Fibroblast of the conjunctiva (primary cell): ENCODE measurements around the gene CNPY1.

Experiments
- DNase-seq: peaks from one replicate; pipeline ENCODE4 v3.0.0-alpha.2; 2010; ENCODE audit warnings: low read depth

The CNPY1 gene

DNA sequence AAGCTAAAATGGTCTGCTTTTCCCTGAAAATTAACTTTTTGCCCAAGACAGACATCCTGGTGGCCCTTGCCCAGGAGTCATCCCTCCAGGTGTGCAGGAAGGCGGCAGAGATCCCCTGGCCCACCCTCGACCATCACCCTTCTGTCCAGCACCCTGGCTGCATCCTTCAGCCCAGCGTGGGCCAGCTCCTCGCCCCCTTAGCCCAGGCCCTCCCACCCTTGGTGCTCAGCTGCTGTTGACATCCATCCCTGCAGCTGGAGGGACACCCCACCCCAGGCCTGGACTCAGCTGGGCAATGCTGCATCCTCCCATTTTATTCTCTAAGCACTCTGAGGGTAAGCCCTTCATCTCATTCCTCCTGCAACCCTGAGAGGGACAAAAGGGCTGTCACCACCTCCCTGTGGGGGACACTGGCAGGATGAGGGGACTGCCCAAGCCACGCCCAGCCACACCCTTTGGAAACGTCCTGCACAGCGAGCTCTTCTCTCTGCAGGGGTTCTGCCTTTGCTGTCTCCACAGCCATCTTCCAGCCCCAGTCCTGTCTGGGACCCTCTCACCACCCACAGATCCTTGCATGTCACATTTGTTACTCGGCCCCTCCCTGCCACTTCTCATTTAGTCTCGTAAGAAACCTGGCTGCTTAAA lies 57.8 kb downstream of the CNPY1 start:
- DNase-seq: no peak

DNA sequence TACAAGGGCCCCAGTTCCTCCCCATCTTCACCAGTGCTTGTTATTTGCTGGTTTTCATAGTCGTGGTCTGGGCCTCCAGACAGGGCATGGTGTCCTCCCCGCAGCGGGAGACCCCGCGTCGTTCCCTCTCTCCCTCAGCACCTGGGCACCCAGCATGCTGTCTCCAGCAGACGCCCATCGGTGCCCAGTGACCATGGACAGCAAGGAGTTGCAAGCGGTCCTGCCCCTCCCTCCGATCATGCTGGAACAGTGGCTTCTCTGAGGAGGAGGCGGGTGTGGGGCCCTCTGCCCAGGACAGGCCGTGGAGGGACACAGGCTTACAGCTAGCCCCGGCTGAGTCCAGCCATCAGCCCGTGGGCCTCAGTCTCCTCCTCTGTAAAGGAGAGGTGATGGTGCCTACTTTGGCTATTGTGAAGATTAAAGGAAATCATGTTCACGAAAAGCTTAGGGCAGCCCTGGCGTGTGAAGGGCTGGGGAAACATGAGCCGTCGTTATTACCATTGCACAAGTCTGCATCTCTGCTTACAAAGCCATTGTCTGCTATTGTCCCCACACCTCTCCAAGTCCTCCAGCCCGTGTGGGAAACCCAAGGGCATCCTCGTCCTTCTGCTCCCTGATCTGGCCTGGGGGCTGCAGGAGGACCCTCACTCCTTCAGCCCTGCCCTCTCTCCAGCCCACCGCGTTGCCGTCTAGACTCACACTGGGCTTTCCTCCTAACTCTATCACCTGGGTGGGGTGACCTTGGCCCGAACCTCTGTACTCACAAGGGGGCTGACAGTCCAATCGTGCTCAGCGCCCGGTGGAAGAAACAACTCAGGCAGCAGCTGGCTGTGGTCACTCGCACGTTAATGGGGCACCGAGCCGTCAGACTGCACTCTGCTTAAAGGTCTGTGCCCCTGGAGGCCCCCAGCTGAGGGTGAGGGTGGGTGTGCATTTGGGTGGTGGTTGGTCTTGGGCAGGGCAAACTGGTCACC lies 58.6 kb downstream of the CNPY1 start:
- DNase-seq: no peak

DNA sequence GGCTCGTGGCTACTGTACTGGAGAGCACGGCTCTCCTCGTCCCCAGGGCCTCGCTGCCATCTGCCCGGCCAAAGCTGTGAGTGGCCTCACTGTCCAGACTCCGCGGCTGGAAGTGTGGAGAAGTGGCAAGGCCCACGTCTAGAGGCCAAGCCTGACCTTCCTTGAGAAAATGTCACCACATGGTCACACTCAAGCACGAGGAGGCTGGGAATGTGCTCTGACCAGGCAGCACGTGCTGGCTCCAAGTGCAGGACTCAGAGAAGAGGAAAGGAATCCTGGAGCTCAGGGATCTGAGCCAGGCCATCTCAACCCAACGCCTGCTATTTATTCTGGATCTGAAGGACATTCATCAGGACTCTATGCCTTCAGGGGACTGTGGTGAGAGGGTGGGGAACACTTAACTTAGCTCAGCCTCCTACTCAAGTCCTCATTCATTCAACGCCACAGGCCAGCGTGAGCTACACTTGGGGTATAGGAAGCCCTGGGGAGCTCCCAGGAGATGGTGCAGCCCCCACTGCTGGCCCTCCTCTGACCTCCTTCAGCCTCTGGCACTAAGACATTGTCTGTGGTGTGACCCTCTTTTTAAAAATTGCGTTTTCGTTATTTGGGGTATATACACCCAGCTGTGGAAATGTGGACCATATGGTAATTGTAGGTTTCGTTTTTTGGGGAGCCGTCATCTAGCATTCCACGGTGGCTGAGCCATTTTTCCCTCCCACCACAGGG lies 59.4 kb downstream of the CNPY1 start:
- DNase-seq: no peak

DNA sequence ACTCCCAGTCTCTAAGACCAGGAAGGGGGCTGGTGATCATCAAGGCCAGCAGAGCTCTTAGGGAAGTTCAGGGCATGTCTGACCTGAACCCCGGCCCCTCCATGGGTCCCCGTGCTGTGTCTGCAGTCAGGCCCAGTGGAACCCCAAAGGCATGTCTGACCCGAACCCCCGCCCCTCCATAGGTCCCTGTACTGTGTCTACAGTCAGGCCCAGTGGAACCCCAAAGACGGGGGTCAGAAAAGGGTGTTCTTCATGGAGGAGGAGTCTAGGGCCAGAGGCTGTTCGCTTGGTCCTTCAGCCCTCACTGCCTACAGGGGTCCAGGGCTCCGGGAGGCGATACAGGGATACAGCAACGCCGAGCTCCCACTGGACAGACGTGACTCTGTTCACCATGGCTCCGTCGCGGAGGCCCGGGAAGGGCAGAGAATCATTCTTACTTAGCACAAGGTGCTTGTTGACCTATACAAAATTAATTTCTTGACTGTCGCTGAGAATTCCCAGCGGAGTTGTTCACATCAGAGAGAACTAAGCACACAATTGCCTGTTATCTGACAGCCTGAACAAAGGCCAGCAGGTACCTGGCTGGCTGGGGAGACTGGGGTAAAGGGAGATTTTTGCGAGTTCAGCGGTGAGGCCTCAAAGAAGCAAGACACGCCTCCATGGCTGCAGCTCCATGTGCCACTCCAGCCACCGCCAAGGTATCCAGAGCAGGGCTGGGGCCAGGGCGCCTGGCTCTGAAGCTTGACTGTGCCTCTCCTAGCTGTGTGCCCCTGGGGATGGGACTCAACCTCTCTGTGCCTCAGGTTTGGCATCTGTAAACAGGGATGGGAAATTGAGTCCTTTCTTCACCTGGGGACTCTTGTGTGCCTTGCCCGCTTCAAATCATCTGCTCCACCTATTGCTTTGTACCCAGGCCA lies 61.6 kb downstream of the CNPY1 start:
- DNase-seq: no peak

DNA sequence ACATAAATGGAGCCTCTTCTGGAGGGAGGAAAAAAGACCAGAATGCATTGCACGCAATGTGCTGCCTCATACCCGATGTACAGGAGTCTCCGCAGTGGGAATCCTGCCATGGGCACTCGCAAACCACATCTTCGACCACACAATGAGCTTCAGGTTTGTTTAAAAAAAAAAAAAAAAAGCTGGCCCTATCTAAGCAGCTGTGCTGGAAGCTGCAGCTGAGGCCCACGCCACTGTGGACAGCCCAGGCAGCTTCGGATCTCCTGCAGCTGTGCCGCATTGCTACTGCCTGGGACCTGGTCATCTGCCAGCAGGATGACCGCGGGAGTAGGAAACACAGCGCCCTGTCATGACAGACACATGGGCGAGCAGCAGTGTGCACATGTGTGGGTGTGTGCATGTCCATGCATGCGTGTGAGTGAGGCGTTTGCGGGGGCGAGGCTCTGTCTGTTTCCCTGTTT lies 62.5 kb downstream of the CNPY1 start:
- no peak for DNase-seq

DNA sequence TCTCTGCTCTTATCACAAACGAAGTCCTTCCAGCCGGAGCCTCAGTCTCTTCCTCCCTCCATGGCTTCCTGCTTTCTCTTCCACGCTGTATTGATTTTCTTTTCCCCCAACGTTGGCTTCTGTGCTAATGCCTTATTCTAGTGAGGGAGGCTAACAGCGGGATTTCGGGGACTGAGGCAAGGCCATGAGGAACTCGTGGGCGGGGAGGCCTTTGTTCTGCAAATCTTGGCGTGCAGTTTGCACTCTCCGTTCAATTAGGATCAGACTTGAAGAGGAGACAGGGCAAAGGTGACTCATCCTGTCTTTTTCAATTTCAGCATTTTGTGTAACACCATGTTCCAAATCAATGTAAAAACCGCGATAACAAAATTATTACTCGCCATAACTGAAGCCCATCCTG lies 63.1 kb downstream of the CNPY1 start:
- no peak for DNase-seq

DNA sequence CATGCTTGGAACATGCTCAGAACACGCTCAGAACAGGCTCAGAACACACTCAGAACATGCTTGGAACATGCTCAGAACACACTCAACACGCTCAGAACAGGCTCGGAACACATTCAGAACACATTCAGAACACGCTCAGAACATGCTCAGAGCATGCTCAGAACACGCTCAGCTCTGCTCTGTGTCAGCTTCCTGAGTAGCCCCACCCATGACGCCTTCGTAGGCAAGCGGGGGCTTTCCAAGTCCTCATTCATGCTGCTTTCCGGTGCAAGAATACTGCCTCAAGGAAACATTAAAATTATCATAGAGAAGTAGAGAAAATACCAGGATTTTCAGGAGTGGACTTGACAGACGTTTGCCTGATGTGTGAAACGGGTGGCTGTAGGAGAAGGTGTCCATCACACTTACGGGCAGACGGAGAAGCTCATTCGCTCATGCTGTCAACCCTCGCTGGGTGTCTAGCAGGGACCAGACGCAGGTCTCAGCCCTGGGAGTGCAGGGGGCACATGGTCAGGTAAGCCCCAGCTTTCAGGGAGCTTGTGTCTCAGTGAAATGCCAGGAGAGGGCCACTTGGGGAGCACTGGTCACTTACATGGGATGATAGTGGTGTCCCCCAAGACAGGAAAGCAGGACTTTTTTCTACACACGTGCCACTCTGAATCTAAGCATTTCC lies 63.7 kb downstream of the CNPY1 start:
- no peak for DNase-seq

DNA sequence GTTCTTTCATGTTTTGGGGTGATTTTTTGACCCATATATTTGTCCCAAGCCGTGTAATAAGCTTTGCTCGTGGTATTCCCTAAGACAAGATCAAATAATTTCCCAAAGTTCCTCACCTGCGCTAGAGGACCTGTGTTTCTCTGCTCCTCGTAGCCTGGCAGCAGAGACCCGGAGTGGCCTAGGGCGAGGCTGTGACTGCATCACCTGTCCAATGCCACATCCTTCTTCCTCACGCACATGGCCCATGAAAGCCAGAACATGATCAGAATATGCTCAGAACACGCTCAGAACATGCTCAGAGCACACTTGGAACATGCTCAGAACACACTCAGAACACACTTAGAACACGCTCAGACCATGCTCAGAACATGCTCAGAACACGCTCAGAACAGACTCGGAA lies 64.6 kb downstream of the CNPY1 start:
- DNase-seq: no peak

DNA sequence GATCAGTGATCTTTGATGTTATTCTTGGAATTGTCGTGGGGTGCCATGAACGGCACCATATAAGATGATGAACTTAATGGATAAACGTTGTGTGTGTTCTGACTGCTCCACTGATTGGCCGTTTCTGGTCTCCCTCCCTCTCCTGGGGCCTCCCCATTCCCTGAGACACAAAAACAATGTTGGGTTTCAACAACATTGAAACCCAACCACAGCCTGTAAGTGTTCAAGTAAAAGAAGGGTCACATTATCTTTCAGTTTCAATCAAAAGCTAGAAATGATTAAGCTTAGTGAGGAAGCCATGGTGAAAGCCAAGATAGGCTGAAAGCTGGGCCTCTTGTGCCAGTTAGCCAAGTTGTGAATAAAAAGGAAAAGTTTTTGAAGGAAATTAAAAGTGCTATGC lies 68.9 kb downstream of the CNPY1 start:
- no peak for DNase-seq

DNA sequence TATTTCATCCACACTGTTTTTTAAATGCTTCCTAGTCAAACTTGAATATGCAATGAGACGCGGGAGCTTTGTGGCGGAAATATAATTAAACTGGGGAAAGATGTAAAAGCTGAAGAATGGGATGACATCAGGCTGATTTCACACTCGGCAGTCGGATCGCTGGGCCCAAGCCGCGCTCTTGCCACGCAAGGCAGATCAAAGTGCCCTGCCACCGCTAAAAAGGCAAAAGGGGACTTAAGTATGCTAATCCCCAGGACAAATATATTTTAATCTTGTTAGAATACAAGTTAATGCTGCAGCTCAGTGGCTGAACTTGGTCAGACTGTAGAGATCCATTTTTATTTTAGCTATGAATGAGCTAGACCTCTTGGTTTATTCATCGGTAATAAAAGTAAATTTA lies 74.6 kb downstream of the CNPY1 start:
- no peak for DNase-seq

DNA sequence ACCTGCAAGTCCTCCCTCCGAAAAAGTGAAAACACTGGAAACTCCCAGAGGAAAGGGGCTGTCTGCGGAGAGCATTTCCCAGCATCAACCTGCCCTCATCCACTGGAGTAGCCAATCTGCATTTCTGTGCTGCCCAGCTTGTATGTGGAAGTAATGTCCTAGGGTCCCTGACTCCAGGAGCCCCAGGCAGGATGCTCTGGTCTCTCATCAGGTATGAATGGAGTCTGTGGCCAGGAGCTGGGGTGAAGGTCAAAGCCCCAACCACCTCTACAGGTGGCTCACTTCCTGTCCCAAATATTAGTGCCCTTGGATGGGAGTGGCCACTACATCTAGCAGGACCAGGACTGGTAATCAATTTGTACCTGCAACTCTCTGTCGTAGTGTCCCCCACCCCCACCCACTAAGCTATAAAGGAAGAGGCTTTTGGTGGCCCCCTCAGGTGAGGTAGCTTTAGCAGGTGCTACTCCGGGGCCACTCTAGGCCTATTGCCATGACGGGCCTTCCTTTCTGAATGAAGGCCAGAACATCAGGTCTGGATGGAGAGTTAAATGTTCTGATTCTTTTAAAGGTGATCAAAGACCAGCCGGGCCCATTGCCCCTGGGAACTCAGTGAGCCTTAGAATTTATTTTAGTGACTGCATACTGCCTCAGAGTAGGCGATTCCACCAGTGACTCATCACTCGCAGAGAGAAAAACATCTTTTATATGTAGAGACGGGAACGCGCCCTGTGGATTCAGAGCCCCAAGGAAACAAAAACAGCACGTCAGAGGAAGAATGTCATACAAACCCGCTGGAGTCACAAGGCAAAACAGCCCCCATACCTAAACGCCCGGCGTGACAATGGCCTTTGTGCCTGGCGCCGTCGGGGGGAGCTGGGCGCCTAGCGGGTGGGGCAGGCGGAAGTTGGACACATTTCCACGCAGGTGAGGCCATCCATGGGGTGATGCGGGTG lies 75.4 kb downstream of the CNPY1 start:
- DNase-seq: no peak

DNA sequence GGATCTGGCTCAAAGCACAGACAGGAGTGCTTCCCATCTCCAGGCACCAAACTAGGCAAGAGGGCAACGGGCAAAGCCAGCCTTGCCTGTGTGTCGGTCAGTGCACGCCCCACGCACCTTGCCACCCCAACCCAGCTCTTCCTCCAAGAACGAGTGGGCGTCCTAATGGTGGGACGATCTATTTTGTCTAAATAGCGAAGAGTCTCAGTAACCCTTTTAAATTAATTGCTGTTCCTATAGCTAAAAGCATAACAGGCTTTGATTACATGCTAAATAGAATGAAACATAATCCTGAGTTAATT lies 76.2 kb downstream of the CNPY1 start:
- no peak for DNase-seq

DNA sequence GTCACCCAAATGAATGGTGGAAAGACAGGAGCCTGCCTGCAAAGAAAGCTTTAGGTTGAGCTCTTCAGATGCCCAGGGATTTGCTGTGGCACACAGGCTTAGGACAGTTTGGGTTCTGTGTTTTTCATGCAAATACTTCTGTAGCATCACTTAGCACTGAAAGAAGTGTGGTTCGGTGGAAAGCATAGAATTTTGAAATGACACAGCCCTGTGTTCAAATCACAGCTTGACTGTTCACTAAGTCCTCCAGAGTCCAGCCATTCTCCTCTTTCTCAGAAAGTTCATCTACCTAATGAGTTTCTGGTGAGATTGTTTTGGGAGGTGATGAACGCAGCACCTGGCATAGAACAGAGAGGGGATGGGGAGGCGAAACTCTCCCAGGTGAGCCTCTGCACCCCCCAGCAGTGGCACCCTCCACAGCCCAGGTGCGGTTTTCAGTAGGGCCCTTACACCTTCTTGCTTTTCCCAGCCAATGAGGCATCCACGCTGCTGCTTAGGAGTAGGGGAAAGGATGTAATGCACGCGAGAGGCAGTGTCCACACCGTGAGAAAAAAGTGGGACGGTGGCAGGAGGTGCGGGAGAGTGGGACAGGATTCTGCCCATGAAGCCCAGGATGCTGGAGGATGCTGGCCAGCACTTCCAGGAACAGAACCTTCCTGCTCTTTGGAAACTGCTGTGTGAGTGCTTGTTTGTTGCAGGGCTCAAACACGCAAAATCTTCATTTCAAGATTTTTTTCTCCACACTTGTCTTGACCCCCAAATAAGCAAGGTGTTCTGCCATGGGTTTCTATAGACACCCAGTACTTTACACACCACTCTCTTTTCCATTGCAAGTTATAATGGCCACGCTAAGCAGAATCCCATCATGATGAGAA lies 76.8 kb downstream of the CNPY1 start:
- no peak for DNase-seq

DNA sequence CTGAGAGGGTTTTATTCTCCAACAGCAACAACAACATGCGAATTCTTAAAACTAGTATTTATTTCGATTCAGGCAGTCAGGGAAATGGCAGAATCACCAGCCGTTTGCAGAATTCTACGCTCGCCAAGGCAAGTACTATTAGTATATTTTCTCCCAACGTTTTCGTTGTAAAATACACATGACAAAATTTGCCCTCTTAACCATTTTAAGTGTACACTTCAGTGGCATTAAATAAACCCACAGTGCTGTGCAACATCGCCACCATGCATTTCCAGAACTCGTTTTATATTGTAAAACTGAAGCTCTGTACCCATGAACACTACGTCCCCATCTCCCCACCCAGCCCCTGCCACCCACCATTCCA lies 77.6 kb downstream of the CNPY1 start:
- no peak for DNase-seq

DNA sequence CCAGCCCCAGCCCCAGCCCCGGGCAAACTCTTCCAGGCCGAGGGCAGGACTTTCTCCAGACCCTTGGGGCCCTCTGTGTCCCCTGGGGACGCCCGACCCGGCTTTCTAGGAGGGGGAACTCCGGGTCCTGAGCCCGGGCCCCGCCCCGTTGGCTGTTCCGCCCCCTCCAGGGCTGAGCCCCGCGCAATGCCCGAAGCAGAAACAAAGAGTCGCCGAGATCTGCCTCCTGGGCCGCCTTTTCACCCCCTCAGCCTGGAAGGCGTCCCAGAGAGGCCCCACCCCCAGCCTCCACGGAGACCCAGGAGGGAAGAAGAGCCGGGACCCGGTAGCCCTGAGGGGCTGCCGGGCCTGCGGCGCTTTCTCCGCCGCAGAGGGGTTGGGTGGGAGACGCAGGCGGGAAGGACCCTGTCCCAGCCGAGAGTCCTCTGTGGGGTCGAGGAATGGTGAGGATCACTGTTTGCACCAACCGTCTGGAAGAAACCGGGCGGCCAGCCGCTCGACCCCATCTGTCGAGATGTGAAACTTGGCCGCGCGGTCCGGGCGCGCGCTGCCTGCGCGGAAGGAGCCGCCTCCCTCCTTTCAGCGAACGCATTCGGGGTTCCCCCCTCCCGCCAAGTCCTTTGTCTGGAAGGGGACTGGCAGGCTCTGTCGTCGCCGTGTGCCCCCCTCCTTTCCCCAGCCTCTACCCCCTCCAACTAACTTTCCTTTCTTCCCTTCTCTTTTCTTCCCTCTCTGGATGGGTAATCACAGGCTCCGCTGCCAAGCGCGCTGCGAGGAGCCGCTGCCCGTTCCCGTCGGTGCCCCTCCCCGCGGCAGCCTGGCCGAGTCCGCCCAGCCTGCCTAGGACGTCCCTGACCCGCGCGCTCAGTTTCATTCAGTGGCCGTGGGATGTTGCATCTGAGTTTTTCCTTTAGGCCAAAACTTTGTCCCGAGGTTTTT lies 78.2 kb downstream of the CNPY1 start:
- no peak for DNase-seq

DNA sequence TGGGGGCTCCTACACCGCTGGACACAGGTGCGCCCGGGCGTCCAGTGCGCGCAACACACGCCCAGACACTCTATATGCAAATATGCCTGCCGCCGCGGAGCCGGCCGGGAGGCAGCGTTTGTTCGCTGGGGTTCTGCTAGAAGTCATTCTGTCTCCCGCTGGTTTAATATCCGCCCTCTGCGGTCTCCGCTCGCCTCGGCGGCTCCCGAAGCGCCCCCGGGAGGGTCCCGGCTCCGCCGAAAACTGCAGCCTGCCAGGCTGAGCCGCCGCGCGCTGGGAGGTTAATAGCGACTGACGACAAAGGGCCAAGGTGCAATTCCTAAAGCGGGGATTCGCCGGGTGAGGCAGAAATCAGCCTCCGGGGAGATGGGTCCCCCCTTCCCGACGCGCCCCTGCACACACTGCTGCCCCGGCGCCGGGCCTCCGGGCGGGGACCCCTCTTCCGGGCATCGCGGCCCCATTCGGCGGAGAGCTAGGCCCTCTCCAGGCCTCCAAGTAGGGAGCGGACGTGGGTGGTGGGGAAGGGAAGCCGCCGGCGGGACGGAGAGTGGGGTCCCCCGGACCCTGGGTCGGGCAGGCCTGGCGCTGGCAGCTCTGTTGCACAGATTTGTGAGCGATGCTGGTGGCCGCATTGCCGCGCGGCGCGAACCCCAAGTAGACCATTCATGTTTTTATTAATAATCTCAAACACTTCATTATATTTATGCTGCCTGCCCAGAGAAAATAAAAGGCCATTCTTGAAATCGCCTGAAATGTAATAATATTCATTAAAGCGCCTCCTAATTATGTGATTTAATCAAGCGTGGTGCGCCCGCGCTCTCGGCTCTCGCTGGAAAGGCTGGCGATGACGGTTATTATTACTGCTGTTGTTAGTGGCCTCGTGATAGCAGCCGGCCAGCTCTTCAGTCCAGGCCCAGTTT lies 79.3 kb downstream of the CNPY1 start:
- DNase-seq: no peak
